ENCODE data around the gene ARSI. TPM values are rescaled to one million over a fixed set of nuclear protein-coding genes. Genes with fewer than 3 reads are reported as not detected.

Gene ARSI
- total RNA-seq, 1 donor from 2014 or later = not detected

GRCh38 chr5:150320044-150320613 lies 17.4 kb upstream of the ARSI start:
- H3K27me3 Mint-ChIP-seq (ENCODE audit: unreplicated experiment) = no peaks in the 10 kb centered on the region
- TF ChIP-seq CTCF (IDR thresholded peaks at IDR 0.05; ENCODE audit: partially characterized antibody, unreplicated experiment) = no peak
- H3K4me3 Mint-ChIP-seq (ENCODE audit: unreplicated experiment) = no peak overlapping the region
- no peak for DNase-seq
- H3K27ac Mint-ChIP-seq (ENCODE audit: unreplicated experiment) = no peak overlapping the region
- peaks cover 3% of the 10 kb centered on the region for H3K9me3 Mint-ChIP-seq (ENCODE audit: unreplicated experiment)
- peaks cover 4% of the 10 kb centered on the region for H3K36me3 Mint-ChIP-seq (ENCODE audit: unreplicated experiment)
- H3K4me1 Mint-ChIP-seq (ENCODE audit: low read depth, unreplicated experiment) = peaks cover 9% of the 10 kb centered on the region

DNA sequence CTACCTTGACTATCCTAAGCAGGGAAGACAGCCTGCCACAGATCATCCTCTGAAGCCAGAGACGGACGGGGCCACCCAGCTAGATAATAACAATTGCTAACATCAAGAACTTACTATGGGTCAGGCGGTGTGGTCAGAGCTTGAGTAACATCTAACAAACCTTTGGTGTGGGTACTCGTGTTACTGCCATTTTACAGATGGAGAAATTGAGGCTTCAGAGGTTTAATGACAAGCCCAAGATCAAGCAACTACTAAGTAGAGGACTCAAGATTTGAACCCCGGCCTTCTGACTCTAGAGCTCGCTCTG lies 16.7 kb upstream of the ARSI start:
- Mint-ChIP-seq H3K27me3 (ENCODE audit: unreplicated experiment) (no peaks in the 10 kb centered on the region), H3K4me3 (ENCODE audit: unreplicated experiment) (no peak overlapping the region), H3K27ac (ENCODE audit: unreplicated experiment) (no peak overlapping the region), H3K36me3 (ENCODE audit: unreplicated experiment) (peaks cover 4% of the 10 kb centered on the region), H3K4me1 (ENCODE audit: low read depth, unreplicated experiment) (peaks cover 9% of the 10 kb centered on the region), H3K9me3 (ENCODE audit: unreplicated experiment) (peaks cover 2% of the 10 kb centered on the region)
- no peak for TF ChIP-seq CTCF (IDR thresholded peaks at IDR 0.05; ENCODE audit: partially characterized antibody, unreplicated experiment)
- no peak for DNase-seq

- no peak for TF ChIP-seq CTCF (IDR thresholded peaks at IDR 0.05; ENCODE audit: partially characterized antibody, unreplicated experiment)
- Mint-ChIP-seq H3K4me3 (ENCODE audit: unreplicated experiment) (no peak overlapping the region), H3K27me3 (ENCODE audit: unreplicated experiment) (no peaks in the 10 kb centered on the region), H3K27ac (ENCODE audit: unreplicated experiment) (no peak overlapping the region), H3K4me1 (ENCODE audit: low read depth, unreplicated experiment) (peaks cover 9% of the 10 kb centered on the region), H3K36me3 (ENCODE audit: unreplicated experiment) (peaks cover 4% of the 10 kb centered on the region), H3K9me3 (ENCODE audit: unreplicated experiment) (peaks cover 2% of the 10 kb centered on the region)
- DNase-seq = no peak
Measured at GRCh38 chr5:150318613-150319483, 16.1 kb upstream of the ARSI start.

DNA sequence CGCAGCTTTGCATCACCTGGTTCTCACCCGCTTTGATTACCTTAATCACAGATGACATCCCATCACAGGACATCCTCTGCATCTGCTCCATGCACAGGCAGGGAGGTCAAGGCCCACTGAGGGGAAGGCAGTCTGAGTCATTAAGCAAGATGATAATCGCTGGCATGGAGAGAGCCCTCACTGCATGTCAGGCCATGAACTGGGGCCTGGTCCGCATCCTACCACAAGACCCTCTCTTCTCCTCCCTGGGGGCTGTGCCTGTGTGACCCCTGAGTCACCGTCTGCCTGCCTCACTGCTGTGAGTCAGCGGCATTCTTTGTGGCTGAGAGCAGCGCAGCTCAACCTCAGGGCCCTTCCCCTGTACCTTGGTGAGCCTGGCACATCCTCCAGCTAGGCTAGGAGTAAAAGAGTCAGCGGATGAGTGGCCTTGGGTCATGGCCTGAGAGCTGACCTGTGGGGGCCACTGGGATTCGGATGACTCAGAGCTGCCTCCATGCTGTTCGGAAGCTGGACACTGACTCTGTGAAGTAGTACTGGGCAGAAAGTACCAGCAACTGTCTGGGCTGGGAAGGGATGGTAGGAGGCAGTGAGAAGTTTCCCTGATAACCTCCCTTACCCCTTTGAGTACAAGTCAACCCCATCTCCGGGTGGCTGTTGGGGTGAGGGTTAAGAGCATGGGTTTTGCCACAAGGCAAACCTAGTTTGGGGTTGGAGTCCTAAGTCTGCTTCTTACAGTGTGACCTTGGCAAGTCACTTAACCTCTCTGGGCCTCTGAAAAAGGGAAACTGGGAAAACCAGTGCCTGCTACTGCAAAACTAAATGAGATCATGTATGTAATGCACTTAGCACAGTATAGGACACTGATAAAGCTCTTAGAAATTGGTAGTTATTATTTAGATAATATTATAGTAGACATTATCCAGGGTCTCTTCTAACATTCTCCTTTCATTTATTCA lies 14.6 kb upstream of the ARSI start:
- H3K27me3 Mint-ChIP-seq (ENCODE audit: unreplicated experiment) = peaks cover 3% of the 10 kb centered on the region
- peaks cover 4% of the 10 kb centered on the region for H3K36me3 Mint-ChIP-seq (ENCODE audit: unreplicated experiment)
- H3K9me3 Mint-ChIP-seq (ENCODE audit: unreplicated experiment) = peaks cover 2% of the 10 kb centered on the region
- peak; percentile 36 for DNase-seq
- H3K27ac Mint-ChIP-seq (ENCODE audit: unreplicated experiment) = no peak overlapping the region
- H3K4me3 Mint-ChIP-seq (ENCODE audit: unreplicated experiment) = no peak overlapping the region
- peaks cover 13% of the 10 kb centered on the region for H3K4me1 Mint-ChIP-seq (ENCODE audit: low read depth, unreplicated experiment)
- TF ChIP-seq CTCF (IDR thresholded peaks at IDR 0.05; ENCODE audit: partially characterized antibody, unreplicated experiment) = no peak
